NCI-H2196 (cell line): ENCODE results near the gene MFN2.
"Not testable (repeated sequence)": the region's sequence is repeated elsewhere in the genome, so short reads cannot be mapped to it uniquely, and the experiment has no call there.

ENCODE experiments used
- DNase-seq: peaks from one replicate; lab custom pipeline; 2025; ENCODE audit not compliant: unreplicated experiment; lab: John Stamatoyannopoulos, UW

MFN2 gene

DNA sequence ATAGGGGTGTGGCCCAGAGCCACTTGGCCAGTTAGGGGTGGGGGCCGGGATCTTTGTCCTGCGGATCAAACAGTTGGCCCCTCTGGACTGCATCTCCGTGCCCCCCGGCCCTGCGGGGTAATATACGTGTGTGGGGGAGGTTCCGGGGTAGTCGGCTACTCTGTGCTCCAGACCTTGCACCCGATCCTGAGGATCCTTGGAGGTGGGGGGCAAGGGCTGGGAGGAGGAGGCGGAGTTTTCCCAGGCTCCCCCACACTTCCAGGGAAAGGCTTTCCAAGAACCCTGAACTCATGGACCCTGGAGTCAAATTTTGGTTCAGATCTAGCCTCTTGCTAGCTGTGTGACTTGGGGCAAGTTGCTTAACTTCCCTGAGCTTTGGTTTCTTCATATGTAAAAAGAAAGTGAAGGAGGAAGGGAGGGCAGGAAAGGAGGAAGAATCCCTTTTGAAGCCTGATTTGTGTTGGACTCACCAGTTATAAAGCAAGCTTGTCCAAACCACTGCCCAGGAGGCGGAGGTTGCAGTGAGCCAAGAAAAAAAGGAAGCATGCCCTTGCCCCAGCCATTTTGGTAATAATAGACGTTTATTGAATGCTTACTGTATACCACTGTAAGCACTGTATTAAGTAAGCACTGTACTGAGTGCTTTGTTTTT, 39.7 kb downstream of the MFN2 start:
- DNase-seq = no peak

DNA sequence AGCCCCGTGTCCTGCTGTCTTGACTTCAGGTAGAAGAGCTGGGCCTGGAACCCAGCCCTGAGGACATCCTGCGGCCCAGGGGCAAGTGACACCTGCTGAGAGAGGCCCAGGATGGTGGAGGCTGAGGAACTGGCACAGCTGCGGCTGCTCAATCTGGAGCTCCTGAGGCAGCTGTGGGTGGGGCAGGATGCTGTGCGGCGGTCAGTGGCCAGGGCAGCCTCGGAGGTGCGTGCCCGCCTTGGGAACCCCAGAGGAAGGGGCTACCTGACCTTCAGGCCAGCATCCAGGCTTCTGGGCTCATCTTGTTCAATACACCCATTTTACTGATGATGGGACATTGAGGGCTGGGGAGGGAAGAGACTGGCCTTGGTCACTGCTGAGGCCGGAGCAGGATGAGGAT, 41.4 kb downstream of the MFN2 start:
- DNase-seq = no peak

DNA sequence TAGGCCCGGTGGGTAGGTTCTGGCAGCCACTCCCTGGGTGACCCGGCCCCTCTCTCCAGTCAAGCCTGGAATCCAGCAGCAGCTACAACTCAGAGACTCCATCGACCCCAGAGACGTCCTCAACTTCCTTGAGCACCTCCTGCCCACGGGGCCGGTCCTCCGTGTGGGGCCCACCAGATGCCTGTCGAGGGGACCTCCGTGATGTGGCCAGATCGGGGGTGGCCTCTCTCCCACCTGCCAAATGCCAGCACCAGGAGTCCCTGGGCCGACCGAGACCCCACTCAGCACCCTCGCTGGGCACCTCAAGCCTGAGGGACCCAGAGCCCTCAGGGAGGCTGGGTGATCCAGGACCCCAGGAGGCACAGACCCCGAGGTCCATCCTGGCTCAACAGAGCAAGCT, 41.8 kb downstream of the MFN2 start:
- no peak for DNase-seq

DNA sequence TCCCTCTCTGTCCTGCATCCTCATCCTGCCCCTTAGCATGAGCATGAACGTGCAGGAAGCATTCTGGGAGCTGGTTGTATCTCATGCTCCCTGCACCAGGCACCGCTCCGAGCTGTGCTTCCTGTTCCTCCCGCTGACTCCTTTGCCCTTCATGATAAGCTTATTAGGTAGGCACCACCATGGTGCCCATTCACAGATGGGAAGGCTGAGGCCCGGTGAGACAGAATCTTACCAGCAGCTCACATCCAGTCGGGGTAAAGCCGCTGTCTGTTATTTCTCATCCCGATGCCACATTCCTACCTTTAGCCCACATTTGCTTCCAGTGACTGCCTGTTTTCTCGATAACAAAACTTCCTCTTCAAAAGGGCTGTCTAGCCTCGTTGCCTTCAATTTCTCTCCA, 46.3 kb downstream of the MFN2 start:
- no peak for DNase-seq

DNA sequence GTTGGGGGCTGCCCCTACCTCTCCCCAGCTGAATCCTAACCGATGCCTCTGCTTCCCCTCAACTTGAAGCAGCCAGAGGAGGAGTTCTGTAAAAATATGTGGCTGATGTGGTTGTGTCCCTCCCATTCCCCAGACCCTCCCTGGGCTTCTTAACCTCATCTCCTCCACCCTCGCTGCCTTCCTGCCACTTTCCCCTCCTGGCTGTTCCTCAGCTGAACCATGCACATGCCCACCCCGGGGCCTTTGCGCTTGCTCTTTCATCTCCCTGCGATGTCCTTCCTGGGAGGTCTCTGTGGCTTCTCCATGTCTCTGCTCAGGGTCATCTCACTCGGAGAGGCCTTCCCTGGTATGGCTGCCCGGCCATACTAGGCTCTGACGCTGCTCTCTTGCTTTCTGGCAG, 48.0 kb downstream of the MFN2 start:
- DNase-seq = no peak

DNA sequence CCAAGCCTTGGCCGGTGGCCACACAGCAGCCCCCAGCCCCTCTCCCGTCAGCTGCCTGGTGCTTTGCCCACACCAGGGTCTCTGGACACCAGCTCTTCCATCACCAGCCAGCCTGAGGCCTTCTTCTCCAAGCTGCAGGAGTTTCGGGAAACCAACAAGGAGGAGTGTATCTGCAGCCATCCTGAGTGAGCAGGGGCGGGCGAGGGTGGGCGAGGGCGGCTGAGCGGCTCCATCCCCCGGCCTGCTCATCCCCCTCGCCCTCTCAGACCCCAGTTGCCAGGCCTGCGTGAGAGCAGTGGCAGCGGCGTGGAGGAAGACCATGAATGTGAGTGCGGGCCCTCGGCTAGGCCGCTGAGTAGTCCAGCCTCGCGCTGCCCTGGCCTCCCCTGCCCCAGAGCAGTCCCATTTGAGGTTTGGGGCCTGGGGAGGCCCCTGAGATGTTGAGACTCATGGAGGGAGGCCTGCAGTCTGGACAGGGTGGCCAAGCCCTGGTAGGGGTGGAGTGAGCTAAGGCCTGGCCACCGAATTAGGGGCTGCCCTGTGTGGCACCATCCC, 48.8 kb downstream of the MFN2 start:
- DNase-seq = no peak

DNA sequence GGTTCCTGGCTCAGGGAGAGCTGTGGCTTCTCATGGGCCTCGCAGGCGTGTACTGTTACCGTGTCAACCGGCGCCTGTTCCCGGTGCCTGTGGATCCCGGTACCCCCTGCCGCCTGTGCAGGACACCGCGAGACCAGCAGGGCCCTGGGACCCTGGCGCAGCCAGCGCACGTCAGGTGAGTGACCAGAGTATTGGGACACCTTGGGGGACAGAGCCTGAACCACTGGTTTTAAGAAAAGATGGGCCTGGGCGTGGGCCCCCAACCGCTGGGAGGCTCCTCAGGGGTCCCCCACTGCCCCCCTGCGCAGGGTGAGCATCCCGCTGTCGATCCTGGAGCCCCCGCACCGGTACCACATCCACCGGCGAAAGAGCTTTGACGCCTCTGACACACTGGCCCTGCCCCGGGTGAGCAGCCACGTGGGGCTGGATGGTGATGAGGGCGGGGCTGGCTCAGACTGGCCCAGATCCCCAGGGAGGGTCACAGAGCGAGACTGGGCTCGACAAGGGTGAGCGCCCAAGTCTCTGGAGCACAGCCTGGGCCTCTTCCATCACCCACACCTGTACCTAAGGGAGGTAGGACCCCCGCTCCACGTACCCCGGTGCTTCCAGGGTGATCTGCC, 49.6 kb downstream of the MFN2 start:
- no peak for DNase-seq

DNA sequence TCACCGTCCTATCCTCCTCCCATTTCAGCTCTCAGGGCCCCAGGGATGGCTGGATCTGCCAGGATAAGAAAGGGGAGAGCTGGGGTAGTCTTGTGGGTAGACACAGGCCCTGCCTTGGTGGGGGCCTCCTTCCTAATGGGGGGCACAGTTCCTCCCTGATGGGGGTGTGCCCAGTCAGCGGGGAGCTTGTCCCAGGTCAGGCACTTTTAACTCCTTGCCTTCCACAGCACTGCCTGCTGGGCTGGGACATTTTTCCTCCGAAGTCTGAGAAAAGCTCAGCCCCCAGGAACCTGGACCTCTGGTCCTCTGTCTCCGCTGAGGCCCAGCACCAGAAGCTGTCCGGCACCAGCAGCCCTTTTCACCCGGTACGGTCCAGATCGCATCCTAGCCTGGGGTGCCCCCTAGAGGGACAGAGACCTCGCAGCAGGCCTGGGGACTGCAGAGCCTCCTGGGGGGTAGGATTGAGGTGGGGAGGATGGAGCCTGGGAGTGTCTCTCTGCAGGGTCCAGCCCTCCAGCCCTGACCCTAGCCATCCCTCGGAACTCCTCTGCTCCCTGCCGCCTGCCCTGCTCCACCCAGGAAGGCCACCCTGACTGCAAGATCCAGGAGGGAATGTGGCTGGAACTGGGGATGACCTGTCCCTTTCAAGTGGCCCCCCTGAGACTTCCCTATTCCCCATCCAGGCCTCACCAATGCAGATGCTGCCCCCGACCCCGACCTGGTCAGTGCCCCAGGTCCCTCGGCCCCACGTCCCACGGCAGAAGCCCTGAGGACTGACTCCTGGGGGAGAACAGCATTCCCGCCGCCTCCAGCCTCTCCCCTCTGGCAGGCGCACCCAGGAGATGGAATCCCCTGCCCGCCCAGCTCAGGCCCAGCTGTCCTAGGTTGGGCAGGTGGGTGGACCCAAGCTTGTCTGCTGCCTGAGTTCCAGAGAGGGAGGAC, 51.1 kb downstream of the MFN2 start:
- peak; percentile 49 for DNase-seq

DNA sequence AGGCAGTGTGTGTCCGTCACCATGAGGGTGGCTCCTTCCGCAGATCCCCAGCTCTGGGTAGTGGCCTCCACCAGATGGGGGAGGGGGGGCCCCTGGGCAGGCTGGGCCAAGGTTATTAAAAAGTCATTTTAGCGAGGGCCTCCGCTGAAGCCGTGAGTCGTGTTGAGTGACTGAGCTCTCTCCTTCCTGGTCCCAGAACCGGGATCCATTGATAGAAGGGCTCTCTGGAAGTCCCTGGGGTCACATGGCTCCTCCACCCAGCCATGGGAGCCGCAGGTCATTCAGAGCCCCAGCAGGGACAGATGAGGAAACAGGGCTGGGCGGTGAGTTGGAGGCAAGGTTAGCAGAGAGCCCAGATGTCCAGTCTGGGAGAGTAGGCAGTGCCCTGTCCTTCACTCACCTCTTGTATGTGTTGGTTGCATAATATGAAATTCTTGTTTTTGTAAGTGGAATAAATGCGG, 51.9 kb downstream of the MFN2 start:
- DNase-seq = no peak

DNA sequence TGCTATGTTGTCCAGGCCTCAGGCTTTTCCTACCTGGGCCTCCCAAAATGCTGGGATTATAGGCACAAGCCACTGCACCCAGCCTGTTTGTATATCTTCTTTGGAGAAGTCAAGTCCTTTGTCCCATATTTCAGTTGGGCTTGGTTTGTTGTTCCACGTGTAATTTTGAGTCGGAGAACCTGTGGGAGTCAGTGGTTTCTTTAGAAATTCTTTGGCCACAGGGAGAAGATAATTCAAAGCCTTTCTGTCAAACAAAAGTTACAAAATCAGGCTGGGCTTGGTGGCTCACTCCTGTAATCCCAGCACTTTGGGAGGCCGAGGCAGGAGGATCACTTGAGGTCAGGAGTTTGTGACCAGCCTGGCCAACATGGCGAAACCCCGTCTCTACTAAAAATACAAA, 53.2 kb downstream of the MFN2 start:
- DNase-seq = not testable (repeated sequence)

DNA sequence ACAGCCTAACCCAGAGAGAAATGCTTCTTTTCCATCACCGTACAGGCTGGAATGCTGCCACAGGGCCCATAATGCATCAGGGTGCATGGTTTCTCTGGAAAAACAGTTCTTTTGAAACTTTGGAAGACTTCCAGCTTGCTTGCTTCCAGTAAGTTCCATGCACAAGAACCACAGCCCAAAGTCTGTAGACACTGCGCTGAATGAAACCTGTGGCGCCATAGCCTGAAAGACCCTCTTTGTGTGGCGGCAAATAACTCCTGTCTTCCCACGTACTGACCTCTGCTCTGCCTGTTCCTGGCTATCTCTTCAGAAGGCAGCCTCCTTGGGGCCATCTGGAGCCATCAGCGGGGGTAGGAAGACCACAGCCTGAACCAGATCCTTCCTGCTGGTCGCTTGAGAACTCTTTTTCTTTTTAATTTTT, 54.1 kb downstream of the MFN2 start:
- DNase-seq = no peak

DNA sequence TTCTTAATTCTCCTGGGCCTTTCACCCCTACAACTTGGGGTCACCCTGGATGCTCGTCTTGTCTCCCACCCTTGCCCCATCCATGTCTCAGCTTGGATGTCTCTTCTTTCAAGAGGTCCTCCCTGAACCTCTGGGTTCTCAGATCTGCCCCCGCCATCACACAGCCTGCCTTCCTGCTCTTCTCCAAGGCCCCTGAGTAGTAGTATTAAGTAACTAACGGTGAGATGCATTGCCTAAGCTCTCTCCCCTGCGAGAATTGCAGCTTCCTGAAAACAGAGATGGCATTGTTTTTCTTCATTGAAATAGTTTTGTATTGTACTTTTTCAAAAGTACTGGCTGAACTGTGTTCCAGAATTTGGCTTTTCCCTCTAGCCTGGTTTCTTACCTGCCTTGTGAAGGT, 55.1 kb downstream of the MFN2 start:
- no peak for DNase-seq

DNA sequence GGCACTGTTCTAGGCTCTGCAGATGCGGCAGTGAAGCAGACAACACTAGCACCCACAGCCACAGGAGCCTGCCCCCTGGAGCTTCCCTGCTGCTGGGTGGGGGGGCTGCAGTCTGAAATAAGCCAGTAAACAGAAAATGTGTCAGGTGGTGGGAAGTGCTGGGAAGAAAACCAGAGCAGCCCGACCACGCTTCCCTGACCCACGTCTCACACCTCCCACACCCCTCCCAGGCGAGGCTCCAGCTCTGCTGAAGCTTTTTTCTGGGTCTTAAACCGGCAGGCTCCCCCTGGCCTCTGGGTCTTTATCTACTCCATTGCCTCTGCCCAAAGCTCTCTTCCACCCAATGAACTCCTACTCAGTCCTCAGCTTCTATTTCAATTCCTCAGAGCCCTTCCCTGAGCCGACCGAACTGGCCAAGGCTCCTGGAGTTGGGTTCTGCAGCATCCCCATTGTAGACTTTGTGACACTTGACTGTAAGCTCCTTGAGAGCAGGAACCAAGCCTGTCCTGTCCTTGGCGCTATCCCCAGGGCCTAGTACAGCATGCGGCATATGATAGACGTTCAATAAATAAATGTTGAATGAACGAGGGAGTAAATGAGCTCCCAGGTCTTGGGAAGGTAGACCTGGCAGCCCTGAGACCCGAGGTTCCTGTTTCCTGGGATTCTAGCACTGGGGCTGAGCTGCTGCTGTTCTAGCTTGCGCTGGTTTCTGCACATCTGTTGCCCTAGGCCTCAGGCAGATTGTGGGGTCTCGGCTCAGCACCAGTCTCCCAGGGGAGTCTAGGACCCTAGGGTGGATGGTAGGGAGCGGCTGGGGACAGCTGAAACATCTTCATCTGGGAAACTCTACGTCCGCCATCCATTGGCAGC, 57.5 kb downstream of the MFN2 start:
- no peak for DNase-seq

DNA sequence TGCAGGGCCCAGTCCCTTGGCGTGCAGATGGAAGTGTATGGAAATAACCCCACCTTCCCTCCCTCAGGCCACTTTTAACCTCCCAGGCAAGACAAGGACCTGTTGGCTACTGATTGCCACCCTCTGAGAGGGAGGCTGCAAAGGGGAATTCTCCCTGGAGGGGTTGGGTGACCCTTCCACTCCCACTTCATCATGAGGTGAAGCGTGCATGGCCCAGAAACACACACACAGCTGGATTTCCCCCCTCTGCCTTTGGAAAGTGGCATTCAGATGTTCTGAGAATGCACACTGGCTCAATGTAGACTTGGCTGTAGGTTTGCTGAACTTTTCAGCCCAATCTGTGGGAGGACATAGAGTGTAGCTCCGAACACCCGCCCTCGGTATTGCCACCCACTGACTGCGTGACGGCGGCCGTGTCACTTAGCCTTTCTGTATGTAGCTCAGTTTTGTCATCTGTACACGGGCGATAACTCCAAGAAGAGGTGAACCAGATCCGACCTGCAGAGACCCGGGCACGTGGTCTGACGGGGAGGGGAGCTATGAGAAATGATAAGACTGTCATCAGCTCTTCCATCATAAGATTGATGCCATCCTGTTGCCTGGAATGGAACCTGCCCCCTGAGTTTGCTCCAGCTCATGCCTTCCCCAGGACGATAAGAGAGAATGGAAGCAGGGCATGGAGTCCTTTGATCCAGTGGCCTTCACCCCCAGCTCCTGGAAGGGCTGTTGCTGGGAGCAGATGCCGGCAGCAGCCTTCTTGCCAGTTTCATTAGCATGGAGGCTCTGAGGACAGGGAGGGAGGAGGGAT, 58.3 kb downstream of the MFN2 start:
- DNase-seq = no peak

DNA sequence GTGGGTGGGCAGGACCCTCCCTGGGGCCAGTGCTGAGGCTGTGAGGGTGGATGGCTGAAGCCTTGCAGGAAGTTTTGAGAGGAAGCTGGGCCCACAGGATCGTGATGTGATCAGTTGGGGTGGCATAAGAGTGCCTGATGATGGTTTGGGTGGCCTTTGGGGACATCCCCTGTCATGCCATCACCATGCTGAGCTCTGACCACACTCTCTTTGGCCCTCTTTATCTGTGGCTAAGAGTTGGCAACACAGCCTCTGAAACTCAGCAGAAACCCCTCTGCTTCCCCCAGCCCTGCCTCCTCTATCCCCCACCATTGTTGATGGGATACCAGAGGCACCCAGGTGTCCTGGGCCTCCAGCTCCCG, 58.9 kb downstream of the MFN2 start:
- DNase-seq = no peak

DNA sequence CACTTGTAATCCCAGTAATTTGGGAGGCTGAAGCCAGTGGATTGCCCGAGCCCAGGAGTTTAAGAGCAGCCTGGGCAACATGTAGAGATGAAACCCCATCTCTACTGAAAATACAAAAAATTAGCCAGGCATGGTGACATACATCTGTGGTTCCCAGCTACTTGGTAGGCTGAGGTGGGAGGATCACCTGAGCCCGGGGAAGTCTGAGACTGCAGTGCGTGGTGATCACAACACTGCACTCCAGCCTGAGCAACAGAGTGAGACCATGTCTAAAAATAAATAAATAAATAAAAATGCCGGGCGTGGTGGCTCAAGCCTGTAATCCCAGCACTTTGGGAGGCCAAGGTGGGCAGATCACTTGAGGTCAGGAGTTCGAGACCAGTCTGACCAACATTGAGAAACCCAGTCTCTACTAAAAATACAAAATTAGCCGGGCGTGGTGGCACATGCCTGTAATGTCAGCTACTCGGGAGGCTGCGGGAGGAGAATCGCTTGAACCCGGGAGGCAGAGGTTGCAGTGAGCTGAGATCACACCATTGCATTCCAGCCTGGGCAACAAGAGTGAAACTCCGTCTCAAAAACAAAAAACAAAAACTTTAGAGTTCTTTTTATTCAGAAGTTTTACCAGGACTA, 59.7 kb downstream of the MFN2 start:
- DNase-seq = not testable (repeated sequence)

DNA sequence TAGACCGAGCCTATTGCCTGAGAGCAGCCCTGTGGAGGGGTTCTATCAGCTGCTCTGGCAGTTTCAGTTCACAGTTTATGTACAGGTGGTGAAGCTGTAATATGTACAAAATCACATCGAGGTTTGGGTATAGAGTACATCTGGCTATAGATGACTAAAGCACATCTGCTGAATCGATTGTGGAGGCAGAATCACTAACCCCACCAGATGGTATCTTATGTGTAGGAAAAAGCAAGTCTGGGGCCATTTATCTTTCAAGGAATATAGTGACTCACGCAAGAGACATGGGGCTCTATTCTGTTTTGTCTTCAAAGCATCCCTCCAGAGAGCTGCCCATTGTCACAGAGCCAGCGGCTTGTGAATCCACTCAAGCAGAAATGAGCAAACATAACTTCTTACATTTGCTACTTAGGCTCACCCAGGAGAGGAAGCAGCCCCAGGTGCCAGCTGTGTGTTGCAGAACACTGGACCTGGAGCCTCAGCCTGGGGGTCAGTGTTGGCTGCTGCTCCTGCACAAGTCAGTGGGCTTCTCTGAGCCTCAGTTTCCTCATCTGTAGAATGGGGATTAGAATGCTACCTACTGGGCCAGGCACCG, 60.3 kb downstream of the MFN2 start:
- DNase-seq = peak; percentile 49

DNA sequence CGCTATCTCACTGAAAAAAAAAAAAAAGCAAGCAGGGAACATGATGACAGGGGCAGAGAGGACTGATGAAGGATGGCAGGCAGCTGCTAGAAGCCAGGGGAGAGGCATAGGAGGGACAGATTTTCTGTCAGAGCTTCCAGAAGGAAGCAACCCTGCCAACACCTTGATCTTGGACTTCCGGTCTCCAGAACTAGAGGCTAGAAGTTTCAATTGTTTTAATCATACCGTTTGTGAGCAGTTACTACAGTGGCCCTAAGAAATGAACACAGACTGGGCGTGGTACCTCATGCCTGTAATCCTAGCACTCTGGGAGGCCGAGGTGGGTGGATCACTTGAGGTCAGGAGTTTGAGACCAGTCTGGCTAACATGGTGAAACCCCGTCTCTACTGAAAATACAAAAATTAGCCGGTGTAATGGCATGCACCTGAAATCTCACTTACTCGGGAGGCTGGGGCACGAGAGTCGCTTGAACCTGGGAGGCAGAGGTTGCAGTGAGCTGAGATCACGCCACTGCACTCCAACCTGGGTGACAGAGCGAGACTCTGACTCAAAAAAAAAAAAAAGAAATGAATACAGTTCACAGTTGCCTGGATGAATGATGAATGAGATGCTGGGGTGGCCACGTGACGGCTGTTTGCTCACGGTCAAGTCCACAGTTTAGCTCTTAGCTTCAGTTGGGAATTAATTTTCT, 64.1 kb downstream of the MFN2 start:
- not testable (repeated sequence) for DNase-seq
